ENCODE results near the gene GAS7. TPM values are rescaled to one million over a fixed set of nuclear protein-coding genes. Genes with fewer than 3 reads are reported as not detected.

The GAS7 gene
- total and polyA plus RNA-seq, 10 of the 15 experiments (the other 5 are each of a cell fraction or from before 2014, with no cell fraction given): 2.3 to 53.4 (median 24.0) TPM

GRCh38 chr17:10087355-10087754 lies 111.1 kb downstream of the GAS7 start:
- CTCF ChIA-PET: interaction anchor here (0.5 to 0.6 kb wide), 2 partner anchors 73 to 118 kb away, joined by 3 read pairs; no protein-coding TSS in a partner anchor
- intact Hi-C loops (cut with micrococcal nuclease; ENCODE audit: unreplicated experiment) (no loop called here), in situ Hi-C loops (cut with MboI) (no loop called here)
- WGBS (ENCODE audit: insufficient coverage, insufficient replicate concordance, low lambda C conversion rate, missing lambda C conversion rate): 27% methylated on average over 3 of the region's 3 CpGs
- Histone ChIP-seq H3K27ac (ENCODE audit: control insufficient read depth, insufficient read depth) (no peak overlapping the region), H3K27me3 (replicated peaks in 1 of 2; ENCODE audit: control insufficient read depth in 2 of 2, insufficient read depth in 2 of 2, low read length in 1 of 2) (peaks cover 0 to 2% of the 10 kb centered on the region in 2 experiments; a peak in 1 of 4 replicates), H3K4me1 (ENCODE audit: control insufficient read depth, insufficient read depth, low read length) (no peaks in the 10 kb centered on the region; the same call in 1 of the 2 replicates), H3K4me2 (ENCODE audit: control insufficient read depth, insufficient read depth) (no peak overlapping the region), H2AFZ (ENCODE audit: control insufficient read depth, low read depth, low read length) (no peak overlapping the region; the same call in 1 of the 2 replicates), H3K79me2 (ENCODE audit: control insufficient read depth, insufficient read depth, low read length) (no peaks in the 10 kb centered on the region), H3K4me3 (no peak overlapping the region), H3K36me3 (ENCODE audit: control insufficient read depth in 2 of 2, insufficient read depth in 2 of 2, low read length in 1 of 2) (no peaks in the 10 kb centered on the region), H4K20me1 (ENCODE audit: control insufficient read depth, insufficient read depth) (no peaks in the 10 kb centered on the region), H3K9ac (ENCODE audit: control insufficient read depth, insufficient read depth, low read length) (no peak overlapping the region), H3K9me3 (replicated peaks; ENCODE audit: control insufficient read depth, insufficient read depth, low read length) (peaks cover 2% of the 10 kb centered on the region; the same call in 1 of the 3 replicates)
- POLR2A ChIA-PET: no interaction called here
- SMC1A ChIA-PET (ENCODE audit: uncharacterized antibody, unreplicated experiment): no interaction called here
- TF ChIP-seq SMAD1 (IDR thresholded peaks at IDR 0.05; ENCODE audit: low read depth, partially characterized antibody): no peak
- TF ChIP-seq MYC (IDR thresholded peaks at IDR 0.05; ENCODE audit: insufficient read depth, insufficient read length, insufficient replicate concordance, low read length, severe bottlenecking): no peak
- no peak for TF ChIP-seq USF1 (IDR thresholded peaks at IDR 0.05; ENCODE audit: borderline replicate concordance, extremely low read length, insufficient read depth, low read depth, low read length)
- no peak for TF ChIP-seq CEBPB (IDR thresholded peaks at IDR 0.05; ENCODE audit: borderline replicate concordance in 1 of 2, low read depth in 2 of 2, low read length in 2 of 2)
- TF ChIP-seq NBN (IDR thresholded peaks at IDR 0.05): no peak
- ATAC-seq (no peak), DNase-seq (ENCODE audit: low read depth, low spot score) (no peak), FAIRE-seq (peak; percentile 23)
- BruUV-seq (replicated peaks): no TSS peak
- RAD21 ChIA-PET (ENCODE audit: unreplicated experiment): no interaction called here

- Histone ChIP-seq H3K36me3 (ENCODE audit: control insufficient read depth in 2 of 2, insufficient read depth in 2 of 2, low read length in 1 of 2) (no peaks in the 10 kb centered on the region), H3K27ac (ENCODE audit: control insufficient read depth, insufficient read depth) (no peak overlapping the region), H4K20me1 (ENCODE audit: control insufficient read depth, insufficient read depth) (no peaks in the 10 kb centered on the region), H3K4me3 (no peak overlapping the region), H3K27me3 (replicated peaks in 1 of 2; ENCODE audit: control insufficient read depth in 2 of 2, insufficient read depth in 2 of 2, low read length in 1 of 2) (no peaks in the 10 kb centered on the region; a peak in 1 of 4 replicates), H3K9me3 (replicated peaks; ENCODE audit: control insufficient read depth, insufficient read depth, low read length) (peaks cover 2% of the 10 kb centered on the region; the same call in 1 of the 3 replicates), H3K9ac (ENCODE audit: control insufficient read depth, insufficient read depth, low read length) (no peak overlapping the region), H3K4me2 (ENCODE audit: control insufficient read depth, insufficient read depth) (no peak overlapping the region), H3K79me2 (ENCODE audit: control insufficient read depth, insufficient read depth, low read length) (no peaks in the 10 kb centered on the region), H3K4me1 (ENCODE audit: control insufficient read depth, insufficient read depth, low read length) (no peaks in the 10 kb centered on the region; the same call in 1 of the 2 replicates), H2AFZ (ENCODE audit: control insufficient read depth, low read depth, low read length) (no peak overlapping the region)
- no peak for TF ChIP-seq PBX3 (IDR thresholded peaks at IDR 0.05; ENCODE audit: insufficient replicate concordance, low read depth, low read length)
- TF ChIP-seq NR2C2 (IDR thresholded peaks at IDR 0.05; ENCODE audit: borderline replicate concordance, control insufficient read depth, insufficient read length, low read depth): no peak
- TF ChIP-seq ZZZ3 (IDR thresholded peaks at IDR 0.05; ENCODE audit: control insufficient read depth, insufficient read length, low read depth): no peak
- no peak for TF ChIP-seq YBX1 (IDR thresholded peaks at IDR 0.05)
- ChIA-PET RAD21 (ENCODE audit: unreplicated experiment) (no interaction called here), SMC1A (ENCODE audit: uncharacterized antibody, unreplicated experiment) (no interaction called here), POLR2A (no interaction called here), CTCF (interaction anchor here (1.1 kb wide), 1 partner anchor 117 kb away, joined by 4 read pairs; no protein-coding TSS in a partner anchor)
- ATAC-seq (no peak), DNase-seq (ENCODE audit: low read depth, low spot score) (no peak), FAIRE-seq (no peak)
- in situ Hi-C loops (cut with MboI) (no loop called here), intact Hi-C loops (cut with micrococcal nuclease; ENCODE audit: unreplicated experiment) (no loop called here)
- WGBS (ENCODE audit: insufficient coverage, insufficient replicate concordance, low lambda C conversion rate, missing lambda C conversion rate): 81% methylated on average over 3 of the region's 3 CpGs
- BruUV-seq (replicated peaks): no TSS peak
Measured at GRCh38 chr17:10083864-10084263, 114.5 kb downstream of the GAS7 start.
